Glutamatergic neuron (in vitro differentiated cells): ENCODE measurements around the gene SPON2. TPM values are rescaled to one million over a fixed set of nuclear protein-coding genes. Genes with fewer than 3 reads are reported as not detected.

ENCODE experiments used
- DNase-seq: peaks from one replicate; pipeline ENCODE4 v3.0.0; 2022
- H3K27ac Mint-ChIP-seq: one replicate; pipeline ENCODE4 v1.8.0; 2020; ENCODE audit warnings: mild to moderate bottlenecking, mixed read lengths, inconsistent platforms; ENCODE audit not compliant: unreplicated experiment
- H3K27me3 Mint-ChIP-seq: one replicate; pipeline ENCODE4 v1.8.0; 2020; ENCODE audit warnings: mild to moderate bottlenecking, moderate library complexity, mixed read lengths, inconsistent platforms; ENCODE audit not compliant: unreplicated experiment
- H3K36me3 Mint-ChIP-seq: one replicate; pipeline ENCODE4 v1.8.0; 2020; ENCODE audit warnings: mild to moderate bottlenecking, mixed read lengths, inconsistent platforms; ENCODE audit not compliant: unreplicated experiment
- H3K4me1 Mint-ChIP-seq: one replicate; pipeline ENCODE4 v1.8.0; 2020; ENCODE audit warnings: mild to moderate bottlenecking, low read depth, mixed read lengths, inconsistent platforms; ENCODE audit not compliant: unreplicated experiment
- H3K4me3 Mint-ChIP-seq: one replicate; pipeline ENCODE4 v1.8.0; 2020; ENCODE audit warnings: mild to moderate bottlenecking, mixed read lengths, inconsistent platforms; ENCODE audit not compliant: unreplicated experiment
- H3K9me3 Mint-ChIP-seq: one replicate; pipeline ENCODE4 v1.8.0; 2020; ENCODE audit warnings: mild to moderate bottlenecking, moderate library complexity, mixed read lengths, inconsistent platforms; ENCODE audit not compliant: unreplicated experiment
- CTCF ChIP-seq: fragments of 200-600 bp; sonication (generic); IDR thresholded peaks from one replicate; pipeline ENCODE4 v1.5.0; 2021; ENCODE audit not compliant: partially characterized antibody, unreplicated experiment
- total RNA-seq: library from RNA; stranded (reverse); fragmentation: NEBNext Ultra II Directional; extraction: Animal tissue kit (Norgen Biotek cat#: 25700); gene quantifications from one replicate; pipeline ENCODE4 v1.2.1, GENCODE V29; 2021; ENCODE audit not compliant: unreplicated experiment

SPON2 gene
- total RNA-seq, 1 donor from 2014 or later = 769 TPM

- Mint-ChIP-seq H3K27me3 (peaks cover 6% of the 10 kb centered on the region), H3K36me3 (peaks cover 28% of the 10 kb centered on the region), H3K9me3 (peaks cover 26% of the 10 kb centered on the region), H3K27ac (peak overlapping the region; percentile 1), H3K4me1 (peaks cover 10% of the 10 kb centered on the region), H3K4me3 (no peak overlapping the region)
- no peak for TF ChIP-seq CTCF
- no peak for DNase-seq
These were observed 8.3 kb upstream of the SPON2 start for GRCh38 chr4:1180663-1181062.

DNA sequence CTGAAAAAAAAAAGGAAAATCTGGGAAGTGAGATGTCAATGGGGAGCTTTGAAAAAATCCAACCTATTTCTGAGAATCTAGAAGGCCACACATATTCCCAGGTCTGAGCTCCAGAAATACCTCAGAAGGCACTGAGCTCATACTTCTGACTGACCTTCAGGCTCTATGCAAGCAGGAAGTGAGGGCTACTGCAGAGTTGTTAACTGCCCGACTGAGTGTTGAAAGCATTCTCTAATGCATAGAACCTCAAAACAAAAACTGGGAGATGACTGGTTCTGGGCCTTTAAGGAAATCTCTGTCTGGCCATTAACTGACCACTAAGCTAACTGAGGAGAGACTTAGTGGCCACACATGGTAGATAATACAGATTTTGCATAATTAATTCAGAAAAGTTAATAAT lies 7.6 kb upstream of the SPON2 start:
- no peak for DNase-seq
- TF ChIP-seq CTCF = no peak
- H3K9me3 Mint-ChIP-seq = peaks cover 26% of the 10 kb centered on the region
- peaks cover 6% of the 10 kb centered on the region for H3K27me3 Mint-ChIP-seq
- H3K4me1 Mint-ChIP-seq = peaks cover 10% of the 10 kb centered on the region
- H3K4me3 Mint-ChIP-seq = no peak overlapping the region
- H3K27ac Mint-ChIP-seq = no peak overlapping the region
- peaks cover 28% of the 10 kb centered on the region for H3K36me3 Mint-ChIP-seq

DNA sequence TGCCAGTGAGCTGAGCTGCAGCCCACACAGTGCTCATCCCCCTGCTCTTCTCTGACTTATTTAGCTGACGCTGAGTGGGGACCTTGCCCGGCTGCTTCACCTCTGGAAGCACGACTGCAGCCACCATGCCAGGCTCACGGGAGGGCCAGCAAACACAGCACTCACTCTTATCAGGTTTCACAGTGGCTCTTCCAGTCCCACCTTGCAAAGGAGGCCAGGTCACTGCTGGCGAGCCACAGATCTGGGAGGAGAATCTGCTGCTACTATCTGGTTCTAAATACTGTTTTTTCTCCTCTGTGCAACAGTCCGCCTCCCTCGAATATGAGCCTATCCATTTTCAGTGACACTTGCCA lies 6.7 kb upstream of the SPON2 start:
- peaks cover 28% of the 10 kb centered on the region for H3K36me3 Mint-ChIP-seq
- H3K4me3 Mint-ChIP-seq = peak overlapping the region; percentile 8
- TF ChIP-seq CTCF = no peak
- H3K4me1 Mint-ChIP-seq = peaks cover 10% of the 10 kb centered on the region
- H3K27me3 Mint-ChIP-seq = peaks cover 6% of the 10 kb centered on the region
- peak overlapping the region; percentile 78 for H3K27ac Mint-ChIP-seq
- no peak for DNase-seq
- peaks cover 26% of the 10 kb centered on the region for H3K9me3 Mint-ChIP-seq

- no peak for TF ChIP-seq CTCF
- peaks cover 8% of the 10 kb centered on the region for H3K27me3 Mint-ChIP-seq
- H3K27ac Mint-ChIP-seq = peak overlapping the region; percentile 78
- DNase-seq = peak; percentile 66
- H3K4me3 Mint-ChIP-seq = peak overlapping the region; percentile 8
- peaks cover 13% of the 10 kb centered on the region for H3K4me1 Mint-ChIP-seq
- peaks cover 30% of the 10 kb centered on the region for H3K9me3 Mint-ChIP-seq
- peaks cover 28% of the 10 kb centered on the region for H3K36me3 Mint-ChIP-seq
These were observed 6.1 kb upstream of the SPON2 start for GRCh38 chr4:1178300-1179088.
